ENCODE data around the gene FYN. TPM values are rescaled to one million over a fixed set of nuclear protein-coding genes. Genes with fewer than 3 reads are reported as not detected.

Gene FYN
- total and polyA plus RNA-seq, 2 of the 4 experiments (the other 2 are of a cell fraction): 30.8 to 36.4 TPM

DNA sequence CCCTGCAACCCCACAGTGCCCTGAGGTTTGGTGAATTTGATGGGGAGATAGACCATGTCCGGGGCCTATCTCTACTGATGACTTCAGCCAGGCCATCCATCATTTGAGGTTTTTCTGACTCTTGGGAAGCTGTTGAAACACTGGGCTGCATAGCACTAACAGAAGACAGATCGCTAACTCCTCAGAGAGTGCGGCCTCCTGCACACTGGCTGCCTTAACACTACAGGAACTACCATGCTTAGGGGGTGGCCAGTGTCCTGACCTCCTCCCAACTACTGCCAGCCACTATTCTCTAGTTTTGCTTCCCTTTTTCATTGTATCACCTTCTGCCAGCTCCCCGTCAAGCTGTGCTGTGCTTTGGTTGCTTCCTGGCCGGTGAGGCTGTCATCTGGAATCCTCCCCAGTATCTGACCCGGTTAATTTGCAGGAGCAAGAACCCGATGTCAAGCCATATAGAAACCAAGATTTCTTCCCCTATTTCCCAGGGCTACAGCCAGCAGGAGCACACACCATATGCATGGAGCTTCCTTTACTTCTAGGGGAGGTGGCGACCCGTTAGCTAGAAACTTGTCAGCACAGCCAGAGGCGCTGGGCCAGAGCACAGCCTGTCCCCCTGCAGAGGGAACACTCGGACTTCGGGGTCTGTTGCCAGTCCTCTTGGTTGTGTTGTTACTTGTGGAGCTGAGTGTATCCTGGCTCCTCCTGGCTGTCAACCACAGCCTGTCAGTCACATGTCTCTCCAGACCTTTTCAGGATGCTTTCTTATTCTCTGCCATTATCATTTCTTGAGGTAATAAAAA lies 210.3 kb downstream of the FYN start:
- intact Hi-C loops (cut with micrococcal nuclease): no loop called here
- H3K9ac ChIP-seq (ENCODE audit: low read depth, low read length): no peak overlapping the region
- no peak overlapping the region for H3K56ac ChIP-seq (ENCODE audit: extremely low read depth, insufficient read depth, low read length)
- no peak overlapping the region for H2BK20ac ChIP-seq (ENCODE audit: low read depth, low read length)
- H2AK9ac ChIP-seq (replicated peaks; ENCODE audit: low read depth, low read length, poor library complexity): no peak overlapping the region
- H3K36me3 ChIP-seq (ENCODE audit: control insufficient read depth, insufficient read depth, low read length): peaks cover 1% of the 10 kb centered on the region; the same call in 1 of the 2 replicates
- peak overlapping the region; percentile 17; the same call in 1 of the 2 replicates for H3K4me2 ChIP-seq (ENCODE audit: low read depth, low read length)
- in situ Hi-C loops (cut with MboI; ENCODE audit: low sequenced_read_pairs): no loop called here
- POLR2A ChIA-PET (ENCODE audit: unreplicated experiment): no interaction called here
- WGBS, 2 experiments (ENCODE audit: extremely low coverage in 2 of 2, insufficient read length in 1 of 2): 85% methylated on average over 2 of the region's 12 CpGs; no CpG with 5 or more reads in 1 of the 2 experiments
- ATAC-seq (ENCODE audit: low read depth) (peak; percentile 16; the same call in 1 of the 2 replicates), DNase-seq (peak; percentile 16)
- CTCF ChIA-PET: no interaction called here
- H3K18ac ChIP-seq (ENCODE audit: low read depth, low read length): no peak overlapping the region
- H2BK120ac ChIP-seq (ENCODE audit: low read depth, low read length): 0 out of 2 replicates have a peak overlapping the region, but pooled peaks have one; percentile 21
- H2AK5ac ChIP-seq (ENCODE audit: low read depth, low read length): no peak overlapping the region
- H4K91ac ChIP-seq (ENCODE audit: insufficient read depth, low read depth, low read length): no peak overlapping the region
- dilution Hi-C loops (cut with HindIII; ENCODE audit: low sequenced_read_pairs, unreplicated experiment): no loop called here
- no peak overlapping the region for H2BK15ac ChIP-seq (ENCODE audit: low read depth, low read length)
- no TSS peak for BruUV-seq (replicated peaks)
- H4K20me1 ChIP-seq (ENCODE audit: insufficient read depth, low read length): no peaks in the 10 kb centered on the region
- H3K4ac ChIP-seq (ENCODE audit: low read depth, low read length): peak overlapping the region; percentile 37
- H3K4me1 ChIP-seq (ENCODE audit: control insufficient read depth, insufficient read depth, low read length): peaks cover 17% of the 10 kb centered on the region
- H3K23ac ChIP-seq (ENCODE audit: low read depth, low read length): no peak overlapping the region
- H3K9me3 ChIP-seq (ENCODE audit: control insufficient read depth, insufficient read depth, low read length): no peaks in the 10 kb centered on the region
- H4K5ac ChIP-seq (ENCODE audit: low read depth, low read length): no peak overlapping the region
- H3K27ac ChIP-seq (ENCODE audit: insufficient read depth, low read length): no peak overlapping the region; the same call in 1 of the 2 replicates
- peak overlapping the region; percentile 16 for H2BK5ac ChIP-seq (ENCODE audit: low read depth, low read length, poor library complexity, severe bottlenecking)
- no peaks in the 10 kb centered on the region; the same call in 1 of the 2 replicates for H3K9me1 ChIP-seq (ENCODE audit: insufficient read depth, low read length)
- no peak overlapping the region for H3K4me3 ChIP-seq (ENCODE audit: insufficient read depth, low read depth, low read length)
- H4K8ac ChIP-seq (ENCODE audit: low read depth in 2 of 2, low read length in 2 of 2): peak overlapping the region; percentile 22 to 60; a peak in 2 of 4 replicates
- H3K79me1 ChIP-seq (ENCODE audit: low read depth in 1 of 2, low read length in 2 of 2): no peaks in the 10 kb centered on the region
- peak overlapping the region; percentile 52 for H2AFZ ChIP-seq (replicated peaks; ENCODE audit: low read length, poor library complexity)
- no peaks in the 10 kb centered on the region for H3K27me3 ChIP-seq (ENCODE audit: control insufficient read depth, insufficient read depth, low read length)
- H3K14ac ChIP-seq (replicated peaks; ENCODE audit: low read depth, low read length): no peak overlapping the region; the same call in 1 of the 2 replicates
- TF ChIP-seq RAD21 (IDR thresholded peaks at IDR 0.05; ENCODE audit: low read length): no peak
- no peak for TF ChIP-seq POLR2A (IDR thresholded peaks at IDR 0.05; ENCODE audit: low read depth, low read length)
- TF ChIP-seq FOS (IDR thresholded peaks at IDR 0.05; ENCODE audit: low read depth, low read length): no peak
- no peak for TF ChIP-seq MXI1 (IDR thresholded peaks at IDR 0.05; ENCODE audit: borderline replicate concordance, low read depth, low read length)
- no peak for TF ChIP-seq CEBPB (IDR thresholded peaks at IDR 0.05; ENCODE audit: low read depth, low read length)
- TF ChIP-seq CHD1 (IDR thresholded peaks at IDR 0.05; ENCODE audit: low read depth, low read length): no peak
- no peak for TF ChIP-seq MAFK (IDR thresholded peaks at IDR 0.05; ENCODE audit: low read depth, low read length)
- TF ChIP-seq, protein P1, sequence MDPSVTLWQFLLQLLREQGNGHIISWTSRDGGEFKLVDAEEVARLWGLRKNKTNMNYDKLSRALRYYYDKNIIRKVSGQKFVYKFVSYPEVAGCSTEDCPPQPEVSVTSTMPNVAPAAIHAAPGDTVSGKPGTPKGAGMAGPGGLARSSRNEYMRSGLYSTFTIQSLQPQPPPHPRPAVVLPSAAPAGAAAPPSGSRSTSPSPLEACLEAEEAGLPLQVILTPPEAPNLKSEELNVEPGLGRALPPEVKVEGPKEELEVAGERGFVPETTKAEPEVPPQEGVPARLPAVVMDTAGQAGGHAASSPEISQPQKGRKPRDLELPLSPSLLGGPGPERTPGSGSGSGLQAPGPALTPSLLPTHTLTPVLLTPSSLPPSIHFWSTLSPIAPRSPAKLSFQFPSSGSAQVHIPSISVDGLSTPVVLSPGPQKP (IDR thresholded peaks at IDR 0.05; ENCODE audit: borderline replicate concordance, low read depth, low read length): no peak
- TF ChIP-seq, protein P2, sequence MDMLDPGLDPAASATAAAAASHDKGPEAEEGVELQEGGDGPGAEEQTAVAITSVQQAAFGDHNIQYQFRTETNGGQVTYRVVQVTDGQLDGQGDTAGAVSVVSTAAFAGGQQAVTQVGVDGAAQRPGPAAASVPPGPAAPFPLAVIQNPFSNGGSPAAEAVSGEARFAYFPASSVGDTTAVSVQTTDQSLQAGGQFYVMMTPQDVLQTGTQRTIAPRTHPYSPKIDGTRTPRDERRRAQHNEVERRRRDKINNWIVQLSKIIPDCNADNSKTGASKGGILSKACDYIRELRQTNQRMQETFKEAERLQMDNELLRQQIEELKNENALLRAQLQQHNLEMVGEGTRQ (IDR thresholded peaks at IDR 0.05; ENCODE audit: low read depth, low read length): no peak
- TF ChIP-seq NFE2L2 (IDR thresholded peaks at IDR 0.05; ENCODE audit: low read depth, low read length): no peak
- TF ChIP-seq SMC3 (IDR thresholded peaks at IDR 0.05; ENCODE audit: low read depth, low read length): no peak
- TF ChIP-seq, protein P3, sequence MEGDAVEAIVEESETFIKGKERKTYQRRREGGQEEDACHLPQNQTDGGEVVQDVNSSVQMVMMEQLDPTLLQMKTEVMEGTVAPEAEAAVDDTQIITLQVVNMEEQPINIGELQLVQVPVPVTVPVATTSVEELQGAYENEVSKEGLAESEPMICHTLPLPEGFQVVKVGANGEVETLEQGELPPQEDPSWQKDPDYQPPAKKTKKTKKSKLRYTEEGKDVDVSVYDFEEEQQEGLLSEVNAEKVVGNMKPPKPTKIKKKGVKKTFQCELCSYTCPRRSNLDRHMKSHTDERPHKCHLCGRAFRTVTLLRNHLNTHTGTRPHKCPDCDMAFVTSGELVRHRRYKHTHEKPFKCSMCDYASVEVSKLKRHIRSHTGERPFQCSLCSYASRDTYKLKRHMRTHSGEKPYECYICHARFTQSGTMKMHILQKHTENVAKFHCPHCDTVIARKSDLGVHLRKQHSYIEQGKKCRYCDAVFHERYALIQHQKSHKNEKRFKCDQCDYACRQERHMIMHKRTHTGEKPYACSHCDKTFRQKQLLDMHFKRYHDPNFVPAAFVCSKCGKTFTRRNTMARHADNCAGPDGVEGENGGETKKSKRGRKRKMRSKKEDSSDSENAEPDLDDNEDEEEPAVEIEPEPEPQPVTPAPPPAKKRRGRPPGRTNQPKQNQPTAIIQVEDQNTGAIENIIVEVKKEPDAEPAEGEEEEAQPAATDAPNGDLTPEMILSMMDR (conservative IDR thresholded peaks at IDR 0.05; ENCODE audit: low read depth, low read length): no peak
- no peak for TF ChIP-seq RFX5 (IDR thresholded peaks at IDR 0.05; ENCODE audit: low read depth, low read length)
- no peak for TF ChIP-seq BHLHE40 (IDR thresholded peaks at IDR 0.05; ENCODE audit: low read depth, low read length)
- no peak for TF ChIP-seq RCOR1 (IDR thresholded peaks at IDR 0.05; ENCODE audit: insufficient replicate concordance, low read length)

Measured in IMR-90 (cell line).